ENCODE results near the gene ZNF750. TPM values are rescaled to one million over a fixed set of nuclear protein-coding genes. Genes with fewer than 3 reads are reported as not detected.

ZNF750 gene
- total RNA-seq, 1 donor from 2014 or later, result 0.34 TPM

DNA sequence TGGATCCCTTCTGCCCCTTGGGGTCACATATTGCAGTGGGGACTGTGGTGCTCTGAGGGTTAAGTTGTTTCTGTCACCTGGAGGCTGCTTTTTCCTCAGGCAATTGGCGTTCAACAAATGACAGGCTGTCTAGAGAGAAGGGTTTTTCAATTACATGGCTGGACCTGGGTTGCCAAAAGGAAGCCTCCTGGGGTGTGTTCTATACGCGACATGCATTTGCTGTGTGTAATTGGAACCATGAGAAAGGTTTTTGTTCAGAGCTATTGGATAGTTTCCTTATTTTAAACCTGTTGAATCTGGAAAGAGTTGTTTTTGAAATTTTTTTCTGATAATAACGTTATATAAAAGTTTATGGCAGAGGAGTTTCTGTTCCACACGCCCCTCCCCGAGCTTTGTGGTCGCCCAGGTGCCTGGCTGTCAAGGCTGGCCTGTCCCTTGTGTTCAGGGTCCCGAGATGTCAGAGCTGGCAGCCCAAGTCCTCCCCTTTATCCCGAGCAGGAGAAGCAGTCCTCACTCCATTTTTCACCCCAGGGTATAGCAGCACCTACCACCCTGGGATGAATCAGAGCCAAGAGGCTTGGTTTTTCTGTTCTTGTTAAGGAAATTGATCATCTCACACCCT lies 26.1 kb upstream of the ZNF750 start:
- DNase-seq (ENCODE audit: low read depth) (no peak), FAIRE-seq (no peak)
- Histone ChIP-seq H3K4me1 (ENCODE audit: insufficient read depth, low read length) (peaks cover 29% of the 10 kb centered on the region), H3K27ac (ENCODE audit: low read depth, low read length) (no peak overlapping the region), H3K4me2 (ENCODE audit: low read length) (no peak overlapping the region), H3K9ac (ENCODE audit: low read length) (peak overlapping the region; percentile 45), H3K4me3 (ENCODE audit: insufficient read depth, low read depth, low read length) (no peak overlapping the region), H2AFZ (ENCODE audit: low read depth, low read length) (peak overlapping the region; percentile 6), H3K79me2 (ENCODE audit: insufficient read depth, low read length) (peaks cover 20% of the 10 kb centered on the region), H4K20me1 (ENCODE audit: insufficient read depth, low read length) (peaks cover 12% of the 10 kb centered on the region), H3K36me3 (ENCODE audit: insufficient read depth, low read length) (no peaks in the 10 kb centered on the region), H3K27me3 (ENCODE audit: insufficient read depth, low read length) (no peaks in the 10 kb centered on the region), H3K9me3 (ENCODE audit: insufficient read depth, low read depth, low read length) (no peaks in the 10 kb centered on the region)
- Mint-ChIP-seq H3K9me3 (ENCODE audit: unreplicated experiment) (no peaks in the 10 kb centered on the region), H3K27me3 (ENCODE audit: low read depth, unreplicated experiment) (peaks cover 7% of the 10 kb centered on the region), H3K36me3 (ENCODE audit: low read depth, unreplicated experiment) (peaks cover 8% of the 10 kb centered on the region), H3K4me3 (ENCODE audit: unreplicated experiment) (no peak overlapping the region), H3K4me1 (ENCODE audit: low read depth, unreplicated experiment) (peaks cover 27% of the 10 kb centered on the region), H3K27ac (ENCODE audit: unreplicated experiment) (peak overlapping the region; percentile 47)
- TF ChIP-seq, protein P1, sequence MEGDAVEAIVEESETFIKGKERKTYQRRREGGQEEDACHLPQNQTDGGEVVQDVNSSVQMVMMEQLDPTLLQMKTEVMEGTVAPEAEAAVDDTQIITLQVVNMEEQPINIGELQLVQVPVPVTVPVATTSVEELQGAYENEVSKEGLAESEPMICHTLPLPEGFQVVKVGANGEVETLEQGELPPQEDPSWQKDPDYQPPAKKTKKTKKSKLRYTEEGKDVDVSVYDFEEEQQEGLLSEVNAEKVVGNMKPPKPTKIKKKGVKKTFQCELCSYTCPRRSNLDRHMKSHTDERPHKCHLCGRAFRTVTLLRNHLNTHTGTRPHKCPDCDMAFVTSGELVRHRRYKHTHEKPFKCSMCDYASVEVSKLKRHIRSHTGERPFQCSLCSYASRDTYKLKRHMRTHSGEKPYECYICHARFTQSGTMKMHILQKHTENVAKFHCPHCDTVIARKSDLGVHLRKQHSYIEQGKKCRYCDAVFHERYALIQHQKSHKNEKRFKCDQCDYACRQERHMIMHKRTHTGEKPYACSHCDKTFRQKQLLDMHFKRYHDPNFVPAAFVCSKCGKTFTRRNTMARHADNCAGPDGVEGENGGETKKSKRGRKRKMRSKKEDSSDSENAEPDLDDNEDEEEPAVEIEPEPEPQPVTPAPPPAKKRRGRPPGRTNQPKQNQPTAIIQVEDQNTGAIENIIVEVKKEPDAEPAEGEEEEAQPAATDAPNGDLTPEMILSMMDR (IDR thresholded peaks at IDR 0.05; ENCODE audit: insufficient read depth, low read depth, low read length), result no peak

DNA sequence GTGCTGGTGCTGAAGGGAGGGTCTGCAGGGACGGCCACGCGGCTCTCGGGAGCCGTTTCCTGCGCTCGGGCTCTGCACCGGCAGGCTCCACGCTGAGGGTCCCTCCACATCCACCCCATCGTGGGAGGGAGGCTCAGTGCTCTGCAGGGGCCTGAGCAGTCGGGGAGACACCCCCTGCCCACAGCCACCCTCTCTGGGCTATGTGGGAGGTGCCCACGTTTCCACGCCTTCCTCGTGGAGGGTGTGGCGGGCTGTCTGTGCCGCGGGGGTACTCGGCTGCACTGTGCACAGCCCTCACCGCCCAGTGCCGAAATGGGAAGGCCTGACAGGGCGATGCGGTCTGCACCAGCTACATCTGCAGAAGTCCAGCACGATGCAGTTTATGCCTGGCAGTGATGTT lies 25.5 kb upstream of the ZNF750 start:
- H3K36me3 ChIP-seq (ENCODE audit: insufficient read depth, low read length), result no peaks in the 10 kb centered on the region
- Mint-ChIP-seq H3K27ac (ENCODE audit: unreplicated experiment) (no peak overlapping the region), H3K9me3 (ENCODE audit: unreplicated experiment) (no peaks in the 10 kb centered on the region), H3K4me1 (ENCODE audit: low read depth, unreplicated experiment) (peaks cover 31% of the 10 kb centered on the region), H3K36me3 (ENCODE audit: low read depth, unreplicated experiment) (peaks cover 3% of the 10 kb centered on the region), H3K4me3 (ENCODE audit: unreplicated experiment) (no peak overlapping the region), H3K27me3 (ENCODE audit: low read depth, unreplicated experiment) (peaks cover 2% of the 10 kb centered on the region)
- H3K27ac ChIP-seq (ENCODE audit: low read depth, low read length), result no peak overlapping the region
- no peaks in the 10 kb centered on the region for H3K27me3 ChIP-seq (ENCODE audit: insufficient read depth, low read length)
- H3K9me3 ChIP-seq (ENCODE audit: insufficient read depth, low read depth, low read length), result no peaks in the 10 kb centered on the region
- H3K4me1 ChIP-seq (ENCODE audit: insufficient read depth, low read length), result peaks cover 32% of the 10 kb centered on the region
- DNase-seq (ENCODE audit: low read depth) (no peak), FAIRE-seq (no peak)
- TF ChIP-seq EZH2 (IDR thresholded peaks at IDR 0.05; ENCODE audit: insufficient read depth, low read length), result no peak
- TF ChIP-seq, protein P1 (IDR thresholded peaks at IDR 0.05; ENCODE audit: insufficient read depth, low read depth, low read length), result no peak
- H3K4me3 ChIP-seq (ENCODE audit: insufficient read depth, low read depth, low read length), result no peak overlapping the region
- no peak overlapping the region for H3K4me2 ChIP-seq (ENCODE audit: low read length)
- H3K79me2 ChIP-seq (ENCODE audit: insufficient read depth, low read length), result peaks cover 23% of the 10 kb centered on the region
- H3K9ac ChIP-seq (ENCODE audit: low read length), result no peak overlapping the region
- peaks cover 12% of the 10 kb centered on the region for H4K20me1 ChIP-seq (ENCODE audit: insufficient read depth, low read length)
- H2AFZ ChIP-seq (ENCODE audit: low read depth, low read length), result no peak overlapping the region

DNA sequence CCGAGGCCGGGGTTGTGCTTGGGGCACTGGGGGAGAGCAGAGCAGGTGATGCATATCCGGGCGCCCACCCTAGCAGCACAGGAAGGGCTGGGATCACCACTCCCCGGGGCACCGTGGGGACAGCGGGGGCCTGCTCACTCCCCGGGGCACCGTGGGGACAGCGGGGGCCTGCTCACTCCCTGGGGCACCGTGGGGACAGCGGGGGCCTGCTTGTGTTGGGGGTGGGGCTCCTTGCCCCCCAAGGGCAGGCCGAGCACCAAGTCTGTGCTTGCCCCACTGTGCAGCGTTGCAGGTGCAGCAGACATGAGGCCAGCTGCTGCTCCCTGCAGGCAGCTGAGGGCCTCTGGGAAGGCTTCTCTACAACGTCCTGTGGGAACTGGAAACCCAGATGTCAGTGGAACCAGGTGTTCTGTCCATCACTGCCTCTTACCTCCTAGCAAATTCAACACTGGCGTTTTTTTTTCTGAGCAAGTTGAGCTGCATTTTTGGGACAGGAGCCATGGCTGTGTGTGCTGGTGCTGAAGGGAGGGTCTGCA lies 25.0 kb upstream of the ZNF750 start:
- Histone ChIP-seq H3K27ac (ENCODE audit: low read depth, low read length) (peak overlapping the region; percentile 39), H3K9ac (ENCODE audit: low read length) (no peak overlapping the region), H3K4me1 (ENCODE audit: insufficient read depth, low read length) (peaks cover 37% of the 10 kb centered on the region), H3K36me3 (ENCODE audit: insufficient read depth, low read length) (no peaks in the 10 kb centered on the region), H4K20me1 (ENCODE audit: insufficient read depth, low read length) (peaks cover 12% of the 10 kb centered on the region), H3K4me3 (ENCODE audit: insufficient read depth, low read depth, low read length) (no peak overlapping the region), H3K79me2 (ENCODE audit: insufficient read depth, low read length) (peaks cover 25% of the 10 kb centered on the region), H2AFZ (ENCODE audit: low read depth, low read length) (no peak overlapping the region), H3K9me3 (ENCODE audit: insufficient read depth, low read depth, low read length) (no peaks in the 10 kb centered on the region), H3K4me2 (ENCODE audit: low read length) (peak overlapping the region; percentile 71), H3K27me3 (ENCODE audit: insufficient read depth, low read length) (no peaks in the 10 kb centered on the region)
- TF ChIP-seq, protein P1 (IDR thresholded peaks at IDR 0.05; ENCODE audit: insufficient read depth, low read depth, low read length), result no peak
- no peak for TF ChIP-seq EZH2 (IDR thresholded peaks at IDR 0.05; ENCODE audit: insufficient read depth, low read length)
- DNase-seq (ENCODE audit: low read depth), result no peak
- Mint-ChIP-seq H3K4me1 (ENCODE audit: low read depth, unreplicated experiment) (peaks cover 35% of the 10 kb centered on the region), H3K27ac (ENCODE audit: unreplicated experiment) (no peak overlapping the region), H3K36me3 (ENCODE audit: low read depth, unreplicated experiment) (no peaks in the 10 kb centered on the region), H3K9me3 (ENCODE audit: unreplicated experiment) (no peaks in the 10 kb centered on the region), H3K4me3 (ENCODE audit: unreplicated experiment) (no peak overlapping the region), H3K27me3 (ENCODE audit: low read depth, unreplicated experiment) (no peaks in the 10 kb centered on the region)
- no peak for FAIRE-seq
